ENCODE measurements around the gene LRMDA.

Gene LRMDA

GRCh38 chr10:75402486-75403143 is 28.8 kb upstream of the LRMDA start:
- DNase-seq, result no peak

GRCh38 chr10:75403144-75403938 is 28.1 kb upstream of the LRMDA start:
- DNase-seq, result peak; percentile 85

GRCh38 chr10:75403939-75404814 is 27.2 kb upstream of the LRMDA start:
- DNase-seq, result peak; percentile 66

- peak; percentile 82 for DNase-seq
These were observed 26.4 kb upstream of the LRMDA start for GRCh38 chr10:75404815-75405597.

DNA sequence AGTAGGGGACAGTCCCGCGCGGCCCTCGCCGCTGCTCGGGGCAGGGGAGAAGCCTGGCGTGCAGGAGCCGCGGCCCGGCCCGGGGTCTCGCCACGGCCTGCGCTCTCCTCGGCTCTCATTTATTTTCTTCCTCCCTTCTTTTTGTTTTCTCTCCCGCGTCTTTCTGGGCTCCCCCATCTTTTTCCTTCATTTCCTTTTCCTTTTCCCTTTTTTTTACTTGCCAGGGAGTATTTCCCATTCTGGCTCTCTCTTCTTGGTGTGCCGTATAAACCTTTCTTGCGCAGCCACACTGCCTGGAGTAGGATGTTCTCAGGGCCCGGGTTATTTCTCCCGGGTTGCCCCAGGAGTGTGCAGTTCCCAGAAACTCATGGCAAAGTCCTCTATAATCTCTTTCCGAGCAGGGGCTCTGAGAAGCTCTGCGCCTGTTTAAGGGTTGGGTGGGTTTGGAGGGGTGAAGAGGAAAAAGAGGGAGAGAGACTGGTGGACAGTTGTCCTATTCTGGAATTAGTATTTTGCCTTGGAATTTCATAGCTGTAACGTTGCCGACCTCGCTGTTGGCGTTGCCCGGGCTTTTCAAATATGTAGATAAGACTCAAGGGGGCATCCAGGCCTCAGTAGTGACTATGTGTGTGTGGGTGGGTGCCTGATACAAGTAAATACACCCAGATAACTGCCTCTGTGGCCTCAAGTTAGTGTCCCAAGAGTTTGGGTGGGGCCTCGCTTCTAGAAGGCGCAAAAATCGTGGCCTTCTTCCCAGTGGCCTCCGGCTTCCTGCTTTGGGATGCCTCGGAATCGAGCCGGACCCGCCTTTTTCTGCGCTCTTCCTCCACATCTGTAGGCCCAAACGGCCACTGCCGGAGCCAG is 25.6 kb upstream of the LRMDA start:
- DNase-seq, result peak; percentile 73

GRCh38 chr10:75406462-75407223 is 24.8 kb upstream of the LRMDA start:
- peak; percentile 60 for DNase-seq

DNA sequence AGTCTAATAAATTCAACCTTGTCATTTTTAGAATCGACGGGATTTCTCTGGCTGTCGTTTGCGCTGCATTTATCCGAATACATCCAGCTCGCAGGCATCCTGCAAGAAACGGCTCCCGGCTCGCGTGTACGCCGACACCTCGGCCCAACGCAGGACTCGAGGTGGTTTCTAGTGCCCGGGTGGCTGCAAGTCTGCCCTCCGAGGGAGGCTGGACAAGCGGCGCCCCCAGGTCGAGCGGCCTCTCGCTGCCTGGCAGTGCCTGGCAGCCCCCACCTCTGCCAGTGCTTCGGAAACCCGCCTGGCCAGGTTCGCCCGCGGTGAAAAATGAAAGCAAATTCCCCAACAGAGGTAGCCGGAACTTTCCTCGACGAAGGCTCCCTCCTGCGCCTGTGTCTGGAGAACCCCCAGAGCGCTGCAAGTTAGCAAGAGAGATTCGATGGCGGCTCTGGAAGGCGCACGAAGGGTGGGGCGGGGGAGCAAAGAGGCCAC is 24.2 kb upstream of the LRMDA start:
- DNase-seq, result no peak

GRCh38 chr10:75407713-75408508 is 23.5 kb upstream of the LRMDA start:
- peak; percentile 78 for DNase-seq

GRCh38 chr10:75408509-75408875 is 22.9 kb upstream of the LRMDA start:
- no peak for DNase-seq

DNA sequence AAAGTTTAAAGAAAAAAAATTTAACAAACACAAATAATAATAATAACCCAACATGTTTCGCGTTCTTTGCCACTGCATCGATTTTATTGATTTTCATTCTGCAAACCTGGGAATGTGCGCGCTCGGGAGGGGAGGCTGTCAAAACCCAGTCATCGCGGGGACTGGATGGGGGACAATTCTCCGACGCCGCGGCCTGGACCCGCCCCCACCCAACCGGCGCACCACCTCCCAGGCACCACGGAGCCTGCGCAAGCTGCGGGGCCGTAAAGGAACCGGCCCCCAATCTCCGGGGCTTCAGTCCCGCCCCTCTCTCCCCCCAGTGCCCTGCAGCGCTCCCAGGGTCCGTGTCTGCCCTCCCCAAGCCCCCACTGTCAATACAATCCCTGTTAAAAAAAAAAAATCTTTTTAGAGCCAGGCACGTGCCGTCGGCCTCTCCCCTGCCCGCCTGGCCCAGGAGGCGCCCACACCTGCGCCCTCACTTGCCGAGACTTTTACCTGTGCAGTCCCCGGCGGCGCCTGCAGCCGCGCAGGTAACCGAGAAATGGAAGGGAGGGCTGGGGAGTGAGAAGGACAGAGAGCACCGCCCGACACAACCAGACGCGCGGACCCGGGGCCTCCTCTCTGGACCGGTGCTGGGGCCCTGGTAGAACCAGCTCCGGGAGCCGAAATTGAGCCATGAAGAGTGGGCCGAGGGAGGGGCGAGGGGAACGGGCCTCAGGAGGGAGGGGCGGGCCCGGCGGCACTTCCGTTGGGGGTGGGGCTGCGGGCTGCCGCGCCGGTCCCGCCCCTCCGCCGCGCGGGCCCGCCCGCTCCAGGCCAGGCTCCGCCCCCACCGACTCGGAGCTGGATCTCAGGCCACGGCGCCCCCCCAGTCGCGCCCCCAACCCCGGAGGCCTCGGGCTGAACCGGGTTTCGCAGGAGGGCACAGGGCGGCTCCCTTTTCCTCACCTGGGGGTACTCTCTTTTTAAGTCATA is 22.2 kb upstream of the LRMDA start:
- peak; percentile 78 for DNase-seq

DNA sequence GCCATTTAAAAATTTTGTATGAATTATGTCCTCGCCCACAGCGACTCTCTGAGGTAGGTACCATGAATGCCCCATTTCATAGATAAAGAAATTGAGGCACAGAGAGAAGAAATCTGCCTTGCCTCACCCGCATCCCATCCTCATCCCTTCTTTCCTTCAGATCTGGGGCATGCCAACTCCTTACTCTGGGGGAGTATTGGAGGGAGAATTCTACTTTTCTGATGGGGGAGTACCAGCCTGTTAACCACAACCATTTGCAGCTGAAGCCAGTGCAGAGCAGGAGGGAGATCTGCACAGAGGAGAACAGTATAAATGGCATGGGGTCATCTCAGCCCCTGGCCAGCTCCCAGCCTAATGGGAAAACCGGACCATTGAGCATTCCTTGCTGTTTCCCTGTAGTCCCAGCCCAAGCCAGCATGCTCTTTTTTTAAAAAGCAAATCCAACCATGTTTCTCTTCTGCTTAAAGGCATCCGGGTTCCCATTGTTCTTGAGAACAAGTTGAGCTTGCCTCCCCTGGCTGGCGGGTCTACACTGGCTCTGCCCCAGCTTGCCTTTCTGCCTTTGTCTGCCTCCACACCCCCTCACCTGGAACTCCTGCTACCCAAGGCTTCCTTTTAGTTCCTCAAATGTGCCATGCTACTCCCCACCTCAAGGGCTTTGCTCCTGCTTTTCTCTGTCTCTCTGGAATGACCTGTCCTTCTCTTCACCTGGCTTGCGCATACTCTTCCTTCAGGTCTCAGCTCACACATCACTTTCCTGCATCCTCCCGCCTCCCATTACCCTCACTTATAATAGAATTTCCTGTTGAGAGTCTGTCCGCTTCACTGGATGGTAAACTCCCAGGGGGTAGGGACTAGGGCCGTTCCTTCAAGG is 21.1 kb upstream of the LRMDA start:
- DNase-seq, result peak; percentile 51

DNA sequence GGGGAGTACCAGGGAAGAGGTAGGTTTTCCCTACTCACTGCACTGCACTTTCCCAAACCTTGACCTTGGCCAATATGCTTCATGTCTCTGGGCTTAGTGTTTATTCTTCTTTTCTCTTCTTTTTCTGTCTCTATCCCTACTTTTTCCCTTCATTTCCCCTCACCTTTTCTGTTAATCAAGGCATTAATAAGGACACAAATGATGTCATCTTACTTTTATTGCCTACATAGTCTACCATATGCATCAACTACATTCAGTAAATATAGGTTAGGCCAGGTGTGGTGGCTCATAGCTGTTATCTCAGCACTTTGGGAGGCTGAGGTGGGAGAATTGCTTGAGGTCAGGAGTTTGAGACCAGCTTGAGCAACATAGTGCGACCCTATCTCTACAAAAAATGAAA is 16.9 kb upstream of the LRMDA start:
- DNase-seq, result no peak

DNA sequence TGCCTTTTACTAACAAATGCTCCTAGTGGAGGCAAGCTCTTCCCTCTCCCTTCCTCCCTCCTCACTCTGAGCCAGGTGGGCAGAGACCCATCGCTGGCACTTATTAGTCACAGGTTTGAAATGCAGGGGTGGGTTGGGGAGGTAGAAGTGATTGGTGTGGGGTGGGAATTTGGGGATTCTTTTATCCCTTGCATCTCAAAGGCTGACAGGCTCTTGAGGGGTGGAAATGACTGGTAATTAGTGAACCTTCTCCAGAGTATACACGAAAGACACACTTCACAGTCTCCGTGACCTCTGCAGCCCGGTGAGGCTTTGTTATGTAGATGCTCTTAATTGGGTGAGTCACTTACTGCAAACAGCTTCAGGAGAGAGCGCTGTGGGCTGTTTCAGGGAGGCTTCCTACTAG is 13.9 kb upstream of the LRMDA start:
- DNase-seq, result peak; percentile 29

DNA sequence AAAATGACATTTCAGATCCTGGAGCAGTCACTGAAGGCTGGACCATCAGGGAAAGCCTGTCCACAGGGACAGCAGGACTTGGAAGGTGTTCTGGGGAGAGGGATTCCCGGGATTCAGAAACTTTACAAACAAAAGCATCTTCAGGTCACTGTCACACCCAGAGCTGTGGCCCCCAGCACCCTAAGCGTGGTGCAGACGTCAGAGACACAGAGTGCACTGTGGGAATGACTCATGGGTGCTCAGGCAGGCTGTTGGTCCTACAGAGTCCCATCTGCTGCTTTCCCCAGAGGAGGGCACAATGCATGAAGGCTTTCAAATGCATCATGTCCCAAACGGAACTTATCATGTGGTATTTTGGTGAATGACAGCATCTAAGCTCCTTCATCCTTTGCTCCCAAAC is 13.1 kb upstream of the LRMDA start:
- no peak for DNase-seq

DNA sequence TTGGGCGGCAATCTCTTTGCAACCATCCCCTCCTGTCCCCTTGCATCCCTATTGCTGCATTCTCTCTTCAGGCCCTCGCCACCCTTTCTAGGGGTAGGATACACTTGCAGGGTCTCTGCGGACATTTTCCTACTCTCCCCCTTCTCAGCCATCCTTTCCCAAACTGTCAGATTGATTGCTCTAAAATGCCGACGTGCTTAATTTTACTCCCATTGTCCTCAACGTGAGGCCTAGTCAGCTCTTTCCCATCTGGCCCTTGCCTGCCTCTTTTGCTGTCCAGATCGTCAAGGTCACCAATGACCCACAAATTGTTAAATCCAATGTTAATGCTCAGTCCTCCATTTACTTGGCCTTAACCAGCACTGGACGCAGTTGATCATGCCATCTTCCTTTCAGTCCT is 12.7 kb upstream of the LRMDA start:
- DNase-seq, result peak; percentile 21

GRCh38 chr10:75422913-75423312 is 8.5 kb upstream of the LRMDA start:
- DNase-seq, result no peak

GRCh38 chr10:75424571-75424970 is 6.9 kb upstream of the LRMDA start:
- no peak for DNase-seq

All from eye (tissue), 1 donor.